ENCODE results near the gene ERC1.

DNA sequence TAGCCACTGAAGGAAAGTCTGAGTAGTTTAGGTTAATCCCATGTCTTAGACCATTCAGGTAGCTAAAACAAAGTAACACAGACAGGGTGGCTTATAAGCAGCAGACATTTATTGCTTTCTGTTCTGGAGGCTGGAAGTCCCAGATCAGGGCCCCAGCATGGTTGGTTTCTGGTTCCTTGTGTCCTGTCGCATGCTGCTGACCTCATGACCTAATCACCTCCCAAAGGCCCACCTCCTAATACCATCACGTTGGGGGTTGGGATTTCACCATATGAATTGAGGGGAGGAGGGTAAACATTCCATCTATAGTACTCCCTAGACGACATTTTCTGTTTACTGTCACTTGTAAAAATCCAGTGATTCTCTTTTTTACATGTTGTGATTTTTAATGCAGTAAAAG, 454.8 kb downstream of the ERC1 start:
- no peak for TF ChIP-seq POLR2A (IDR thresholded peaks at IDR 0.05)
- TF ChIP-seq, protein P1, sequence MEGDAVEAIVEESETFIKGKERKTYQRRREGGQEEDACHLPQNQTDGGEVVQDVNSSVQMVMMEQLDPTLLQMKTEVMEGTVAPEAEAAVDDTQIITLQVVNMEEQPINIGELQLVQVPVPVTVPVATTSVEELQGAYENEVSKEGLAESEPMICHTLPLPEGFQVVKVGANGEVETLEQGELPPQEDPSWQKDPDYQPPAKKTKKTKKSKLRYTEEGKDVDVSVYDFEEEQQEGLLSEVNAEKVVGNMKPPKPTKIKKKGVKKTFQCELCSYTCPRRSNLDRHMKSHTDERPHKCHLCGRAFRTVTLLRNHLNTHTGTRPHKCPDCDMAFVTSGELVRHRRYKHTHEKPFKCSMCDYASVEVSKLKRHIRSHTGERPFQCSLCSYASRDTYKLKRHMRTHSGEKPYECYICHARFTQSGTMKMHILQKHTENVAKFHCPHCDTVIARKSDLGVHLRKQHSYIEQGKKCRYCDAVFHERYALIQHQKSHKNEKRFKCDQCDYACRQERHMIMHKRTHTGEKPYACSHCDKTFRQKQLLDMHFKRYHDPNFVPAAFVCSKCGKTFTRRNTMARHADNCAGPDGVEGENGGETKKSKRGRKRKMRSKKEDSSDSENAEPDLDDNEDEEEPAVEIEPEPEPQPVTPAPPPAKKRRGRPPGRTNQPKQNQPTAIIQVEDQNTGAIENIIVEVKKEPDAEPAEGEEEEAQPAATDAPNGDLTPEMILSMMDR (IDR thresholded peaks at IDR 0.05), result no peak

All from uterus (tissue), 2 donors.